Thyroid gland (tissue), 4 donors: Measurements from ENCODE around the gene TBC1D22A.

Source experiments
- POLR2A ChIP-seq, 2 donors: fragments of 450-650 bp; IDR thresholded peaks; one replicate each; pipeline ENCODE4 v1.6.1; 2017; ENCODE audit warnings: antibody characterized with exemption in 2 of 2, mild to moderate bottlenecking in 2 of 2, moderate library complexity in 1 of 2
- TF ChIP-seq, protein P1 (sequence below), 6 experiments: fragments of 200-600 bp in 3 of 6; fragments of 450-650 bp in 3 of 6; sonication (generic) in 3 of 6; IDR thresholded peaks; one replicate each; pipeline ENCODE4 v1.5.1; 2016 to 2019; ENCODE audit warnings: antibody characterized with exemption in 6 of 6, mild to moderate bottlenecking in 2 of 6, inconsistent platforms in 1 of 6, moderate library complexity in 1 of 6

DNA sequence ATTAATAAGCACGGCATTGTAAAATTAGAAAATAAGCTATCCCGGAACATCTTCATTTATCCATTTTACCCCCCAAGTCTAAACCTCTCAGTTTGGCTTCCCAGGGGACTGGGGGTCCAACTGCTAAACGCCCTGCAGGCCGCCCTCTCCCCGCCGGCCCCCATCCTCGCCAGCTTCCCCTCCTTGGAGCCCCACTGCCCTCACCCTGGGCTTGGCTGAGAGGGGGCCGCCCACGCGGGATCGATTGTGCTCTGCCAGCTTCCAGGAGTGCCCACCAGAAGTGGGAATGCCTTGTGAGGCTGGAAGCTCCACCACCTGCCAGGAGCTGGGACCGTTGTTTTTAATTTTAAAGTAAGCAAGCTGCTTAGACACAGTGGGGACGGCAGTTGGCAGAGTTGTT lies 353.5 kb downstream of the TBC1D22A start:
- TF ChIP-seq, protein P1, sequence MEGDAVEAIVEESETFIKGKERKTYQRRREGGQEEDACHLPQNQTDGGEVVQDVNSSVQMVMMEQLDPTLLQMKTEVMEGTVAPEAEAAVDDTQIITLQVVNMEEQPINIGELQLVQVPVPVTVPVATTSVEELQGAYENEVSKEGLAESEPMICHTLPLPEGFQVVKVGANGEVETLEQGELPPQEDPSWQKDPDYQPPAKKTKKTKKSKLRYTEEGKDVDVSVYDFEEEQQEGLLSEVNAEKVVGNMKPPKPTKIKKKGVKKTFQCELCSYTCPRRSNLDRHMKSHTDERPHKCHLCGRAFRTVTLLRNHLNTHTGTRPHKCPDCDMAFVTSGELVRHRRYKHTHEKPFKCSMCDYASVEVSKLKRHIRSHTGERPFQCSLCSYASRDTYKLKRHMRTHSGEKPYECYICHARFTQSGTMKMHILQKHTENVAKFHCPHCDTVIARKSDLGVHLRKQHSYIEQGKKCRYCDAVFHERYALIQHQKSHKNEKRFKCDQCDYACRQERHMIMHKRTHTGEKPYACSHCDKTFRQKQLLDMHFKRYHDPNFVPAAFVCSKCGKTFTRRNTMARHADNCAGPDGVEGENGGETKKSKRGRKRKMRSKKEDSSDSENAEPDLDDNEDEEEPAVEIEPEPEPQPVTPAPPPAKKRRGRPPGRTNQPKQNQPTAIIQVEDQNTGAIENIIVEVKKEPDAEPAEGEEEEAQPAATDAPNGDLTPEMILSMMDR (IDR thresholded peaks at IDR 0.05), result no peak
- TF ChIP-seq POLR2A (IDR thresholded peaks at IDR 0.05), result no peak
